Heart left ventricle (tissue), 16 donors: ENCODE measurements around the gene CDA. TPM values are rescaled to one million over a fixed set of nuclear protein-coding genes. Genes with fewer than 3 reads are reported as not detected.

Source experiments
- ATAC-seq, 4 donors: fragments of 200-7000 bp; cut with Tn5 transposase; one replicate each; pipeline ENCODE4 v1.9.1; 2020 to 2022; ENCODE audit warnings: moderate library complexity in 4 of 4, mild to moderate bottlenecking in 3 of 4, moderate number of reproducible peaks in 1 of 4
- DNase-seq, 5 donors: peaks; one replicate each; pipeline ENCODE4 v3.0.0-alpha.2; 2020
- H3K27ac ChIP-seq, 12 donors: fragments of 200-600 bp; sonication (generic) in 4 of 12; one replicate each; pipeline versions ENCODE4 v1.5.0 to v1.8.0; 2016 to 2022; ENCODE audit warnings: mild to moderate bottlenecking in 2 of 12
- H3K27me3 ChIP-seq, 9 donors: fragments of 200-600 bp; sonication (generic) in 2 of 9; one replicate each; pipeline versions ENCODE4 v1.5.1 to v1.8.0; 2016 to 2022; ENCODE audit warnings: mild to moderate bottlenecking in 3 of 9
- H3K36me3 ChIP-seq, 9 donors: fragments of 200-600 bp; sonication (generic) in 2 of 9; one replicate each; pipeline versions ENCODE4 v1.5.0 to v1.8.0; 2018 to 2022; ENCODE audit warnings: mild to moderate bottlenecking in 2 of 9
- H3K4me1 ChIP-seq, 12 donors: fragments of 200-600 bp; sonication (generic) in 4 of 12; one replicate each; pipeline versions ENCODE4 v1.5.0 to v1.8.0; 2016 to 2022; ENCODE audit warnings: mild to moderate bottlenecking in 3 of 12
- H3K4me3 ChIP-seq, 12 donors: fragments of 200-600 bp; sonication (generic) in 4 of 12; one replicate each; pipeline versions ENCODE4 v1.5.0 to v1.8.0; 2017 to 2022; ENCODE audit warnings: mild to moderate bottlenecking in 9 of 12, moderate library complexity in 4 of 12
- H3K9me3 ChIP-seq, 12 donors: fragments of 200-600 bp; sonication (generic) in 4 of 12; one replicate each; pipeline versions ENCODE4 v1.5.0 to v1.8.0; 2016 to 2022; ENCODE audit warnings: mild to moderate bottlenecking in 1 of 12
- POLR2A ChIP-seq, 2 donors: fragments of 450-650 bp; IDR thresholded peaks; one replicate each; pipeline ENCODE4 v1.6.1; 2017; ENCODE audit warnings: antibody characterized with exemption in 2 of 2, mild to moderate bottlenecking in 2 of 2, moderate library complexity in 2 of 2
- WGBS, 4 donors: extraction: QIAGEN DNeasy Blood & Tissue Kit in 2 of 4; methylation state at CpG; one replicate each; pipeline versions ENCODE4 v1.1.5 to v1.1.7; 2013 to 2018; 5-methylcytosine and 5-hydroxymethylcytosine counted together
- intact Hi-C, 10 donors: fragments of 100-400 bp; cut with DNase I; formaldehyde crosslinking; loops; one replicate each; pipeline versions ENCODE4 v1.11.1 to v1.14.2; 2022
- polyA plus RNA-seq, 2 donors: library from polyadenylated mRNA; stranded (reverse); fragments of 200-250 nt; gene quantifications; one replicate each; pipeline ENCODE4 v1.2.3, GENCODE V29; 2013
- total RNA-seq, 9 donors: library from RNA; depleted of rRNA in 2 of 9; stranded (reverse); fragments of >200 nt in 2 of 9; fragmentation: NEBNext Ultra II Directional in 3 of 9; extraction: Animal tissue kit (Norgen Biotek cat#: 25700) in 3 of 9; gene quantifications; one replicate each; pipeline versions ENCODE4 v1.1.0 to v1.2.4, GENCODE V29; 2016 to 2023
- TF ChIP-seq, protein P1 (sequence below), 12 donors: fragments of 200-600 bp; sonication (generic) in 4 of 12; IDR thresholded peaks; one replicate each; pipeline versions ENCODE4 v1.5.0 to v1.8.0; 2018 to 2022; ENCODE audit warnings: antibody characterized with exemption in 12 of 12, mild to moderate bottlenecking in 5 of 12
- donor health status: ischemic (EF 13 %, LVEDD 7.1; RV severe dilation, severe dysfunction).
- donor health status: healthy with polysubstance abuse.
- donor health status: DM: no; HTN: yes; CAD: no.
- donor health status: DM: no; HTN: no; CAD: no.
- donor health status: ischemic (EF 25% LVEDD 6.9; RV normal size, moderate dysfunction).
- donor health status: ischemic (EF 25% LVEDD 5.7; RV mildly dilated, moderate dysfunction).
- donor health status: healthy.
- donor health status: DM: yes; HTN: yes; CAD: no.
- donor health status: ischemic (EF 35%, LVEDD 5.7; RV mildly dilated, moderate dysfunction).
- donor health status: nonischemic (EF 11% LVEDD 7.7; RV severe dilation, severe dysfunction).
- donor health status: DM: yes; HTN: yes; CAD: no.
- donor health status: PGD.
- donor health status: ischemic (EF 29% LVEDD 5.4; RV normal size, mild dysfunction).
- donor health status: nonischemic (EF 23%, LVEDD 6.1; RV moderate dilation, normal function).

The CDA gene
- total and polyA plus RNA-seq, 11 donors = 0.63 to 7.6 (median 2.9) TPM

DNA sequence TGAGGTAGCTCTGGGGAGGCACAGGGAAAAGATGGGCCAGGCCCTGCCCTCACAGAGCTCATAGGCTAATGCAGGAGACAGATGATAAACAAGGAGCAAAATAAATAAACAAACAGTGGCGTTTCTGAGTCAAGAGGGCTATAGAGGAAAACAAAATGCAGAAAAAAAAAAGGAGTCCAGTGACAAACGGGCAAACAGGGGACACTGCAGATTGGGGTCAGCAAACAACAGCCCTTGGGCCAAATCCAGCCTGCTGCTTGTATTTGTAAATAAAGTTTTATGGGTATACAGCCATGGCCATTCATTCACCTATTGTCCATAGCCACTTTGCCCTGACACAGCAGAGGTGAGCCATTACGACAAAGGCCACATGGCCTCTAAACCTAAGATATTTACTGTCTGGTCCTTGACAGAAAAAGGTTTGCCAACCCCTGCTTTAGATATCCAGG lies 25.3 kb downstream of the CDA start:
- H3K4me3 ChIP-seq = no peak overlapping the region
- TF ChIP-seq, protein P1, sequence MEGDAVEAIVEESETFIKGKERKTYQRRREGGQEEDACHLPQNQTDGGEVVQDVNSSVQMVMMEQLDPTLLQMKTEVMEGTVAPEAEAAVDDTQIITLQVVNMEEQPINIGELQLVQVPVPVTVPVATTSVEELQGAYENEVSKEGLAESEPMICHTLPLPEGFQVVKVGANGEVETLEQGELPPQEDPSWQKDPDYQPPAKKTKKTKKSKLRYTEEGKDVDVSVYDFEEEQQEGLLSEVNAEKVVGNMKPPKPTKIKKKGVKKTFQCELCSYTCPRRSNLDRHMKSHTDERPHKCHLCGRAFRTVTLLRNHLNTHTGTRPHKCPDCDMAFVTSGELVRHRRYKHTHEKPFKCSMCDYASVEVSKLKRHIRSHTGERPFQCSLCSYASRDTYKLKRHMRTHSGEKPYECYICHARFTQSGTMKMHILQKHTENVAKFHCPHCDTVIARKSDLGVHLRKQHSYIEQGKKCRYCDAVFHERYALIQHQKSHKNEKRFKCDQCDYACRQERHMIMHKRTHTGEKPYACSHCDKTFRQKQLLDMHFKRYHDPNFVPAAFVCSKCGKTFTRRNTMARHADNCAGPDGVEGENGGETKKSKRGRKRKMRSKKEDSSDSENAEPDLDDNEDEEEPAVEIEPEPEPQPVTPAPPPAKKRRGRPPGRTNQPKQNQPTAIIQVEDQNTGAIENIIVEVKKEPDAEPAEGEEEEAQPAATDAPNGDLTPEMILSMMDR (IDR thresholded peaks at IDR 0.05) = no peak
- no peak for TF ChIP-seq POLR2A (IDR thresholded peaks at IDR 0.05)
- 71 to 77% (median 75%) methylated on average over 3 of the region's 3 CpGs for WGBS, 4 donors
- no peaks in the 10 kb centered on the region for H3K9me3 ChIP-seq
- H3K36me3 ChIP-seq = no peaks in the 10 kb centered on the region
- H3K27me3 ChIP-seq = no peaks in the 10 kb centered on the region
- ATAC-seq = no peak
- H3K27ac ChIP-seq = peak overlapping the region; percentile 16 to 87 (median 74)
- intact Hi-C loops = no loop called here
- DNase-seq = no peak
- peaks cover 0 to 35% (median 13%) of the 10 kb centered on the region in 12 donors for H3K4me1 ChIP-seq

DNA sequence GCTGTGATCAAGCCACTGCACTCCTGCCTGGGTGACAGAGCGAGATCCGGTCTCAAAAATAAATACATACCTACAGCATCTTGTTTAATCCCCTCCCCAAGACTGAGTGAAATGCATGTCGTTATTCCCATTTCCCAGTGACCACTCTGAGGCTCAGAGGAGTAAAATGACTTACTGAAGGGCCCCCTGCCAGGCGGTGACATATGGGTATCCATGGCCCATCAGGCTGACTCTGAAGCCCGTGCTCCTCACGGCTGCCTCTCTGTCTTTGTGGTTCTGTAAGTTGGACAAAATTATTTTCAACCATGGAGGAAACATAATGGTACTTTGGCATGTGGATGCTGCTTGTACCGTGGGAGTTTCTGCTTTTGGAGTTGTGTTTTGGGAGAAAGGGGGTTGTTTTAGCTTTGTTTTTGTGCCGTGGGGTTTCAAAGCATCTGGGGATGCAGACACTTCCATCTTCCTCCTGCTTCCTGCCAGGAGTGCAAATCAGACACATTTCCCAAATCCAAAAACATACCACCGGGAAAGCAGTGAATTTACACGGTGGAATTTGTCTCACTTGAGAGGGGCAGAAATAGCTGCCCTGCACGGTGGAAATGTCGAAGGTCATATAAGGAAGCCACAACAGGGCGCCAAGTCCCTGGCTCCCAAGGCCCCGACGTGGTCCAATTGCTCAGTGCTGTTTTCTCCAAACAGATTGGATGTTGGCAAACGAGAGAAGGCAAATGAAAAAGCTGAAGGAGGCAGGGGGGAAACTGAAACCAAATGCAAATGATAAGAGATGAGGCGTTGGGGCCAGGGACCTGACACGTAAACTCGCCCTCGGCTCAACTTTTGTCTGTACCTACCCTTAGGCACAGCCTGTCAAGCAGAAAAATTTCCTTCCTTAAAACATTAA lies 27.3 kb downstream of the CDA start:
- TF ChIP-seq POLR2A (IDR thresholded peaks at IDR 0.05) = no peak
- TF ChIP-seq, protein P1 (IDR thresholded peaks at IDR 0.05) = no peak
- peak overlapping the region in 10 of 12 donors; percentile 6 to 67 (median 52) for H3K27ac ChIP-seq
- H3K4me3 ChIP-seq = peak overlapping the region in 2 of 12 donors; percentile 8 to 19
- no peaks in the 10 kb centered on the region for H3K36me3 ChIP-seq
- peak in 2 of 5 donors; percentile 45 to 56 for DNase-seq
- intact Hi-C loops = no loop called here
- 35 to 51% (median 42%) methylated on average over 20 of the region's 20 CpGs for WGBS, 4 donors
- no peaks in the 10 kb centered on the region for H3K9me3 ChIP-seq
- H3K27me3 ChIP-seq = no peaks in the 10 kb centered on the region
- peak in 2 of 4 donors; percentile 63 to 66 for ATAC-seq
- peaks cover 0 to 35% (median 13%) of the 10 kb centered on the region in 12 donors for H3K4me1 ChIP-seq

DNA sequence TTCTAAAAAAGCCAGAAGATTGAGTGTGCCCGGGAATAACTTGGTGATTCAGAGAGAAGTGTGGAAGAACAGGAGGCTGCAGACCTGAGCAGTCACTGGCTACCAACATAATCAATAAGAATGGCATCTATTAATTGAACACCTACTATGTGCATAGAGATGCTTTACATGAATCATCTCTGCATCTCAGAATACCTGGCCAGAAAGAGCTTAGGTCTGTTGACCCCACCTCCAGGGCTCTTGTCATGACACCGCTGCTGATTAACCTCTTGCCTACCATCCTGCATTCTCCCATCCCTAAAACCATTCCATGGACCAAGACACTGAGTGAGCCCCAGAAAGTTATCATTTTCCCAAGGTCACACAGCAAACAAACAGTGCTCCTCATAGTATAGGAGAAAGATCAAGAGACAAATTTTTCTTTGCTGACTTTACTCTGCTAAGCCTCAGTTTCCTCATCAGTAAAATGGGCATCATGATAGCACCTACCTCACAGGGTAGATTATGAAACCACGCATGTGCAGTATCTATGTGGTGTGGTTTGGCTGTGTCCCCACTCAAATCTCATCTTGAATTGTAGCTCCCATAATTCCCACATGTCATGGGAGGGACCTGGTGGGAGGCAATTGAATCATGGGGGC lies 28.1 kb downstream of the CDA start:
- no peaks in the 10 kb centered on the region for H3K9me3 ChIP-seq
- DNase-seq (no peak), ATAC-seq (no peak)
- intact Hi-C loops = no loop called here
- TF ChIP-seq, protein P1 (IDR thresholded peaks at IDR 0.05) = no peak
- TF ChIP-seq POLR2A (IDR thresholded peaks at IDR 0.05) = no peak
- no peaks in the 10 kb centered on the region for H3K27me3 ChIP-seq
- H3K36me3 ChIP-seq = no peaks in the 10 kb centered on the region
- H3K4me3 ChIP-seq = peak overlapping the region in 1 of 12 donors; percentile 19
- WGBS, 4 donors = 76 to 84% (median 81%) methylated on average over 3 of the region's 3 CpGs
- peak overlapping the region in 9 of 12 donors; percentile 7 to 67 (median 54) for H3K27ac ChIP-seq
- H3K4me1 ChIP-seq = peaks cover 0 to 35% (median 13%) of the 10 kb centered on the region in 12 donors

DNA sequence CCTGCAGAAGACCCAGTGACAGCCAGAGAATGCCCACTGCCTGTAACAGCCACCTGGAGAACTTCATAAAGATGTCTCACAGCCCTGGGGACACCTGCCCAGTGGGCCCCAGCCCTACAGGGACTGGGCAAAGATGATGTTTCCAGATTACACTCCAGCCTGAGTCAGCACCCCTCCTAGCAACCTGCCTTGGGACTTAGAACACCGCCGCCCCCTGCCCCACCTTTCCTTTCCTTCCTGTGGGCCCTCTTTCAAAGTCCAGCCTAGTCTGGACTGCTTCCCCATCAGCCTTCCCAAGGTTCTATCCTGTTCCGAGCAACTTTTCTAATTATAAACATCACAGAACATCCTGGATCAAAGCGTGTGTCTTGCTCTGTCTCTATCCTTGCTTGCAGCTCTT lies 29.7 kb downstream of the CDA start:
- H3K27ac ChIP-seq = peak overlapping the region in 9 of 12 donors; percentile 5 to 68 (median 38)
- H3K4me3 ChIP-seq = no peak overlapping the region
- H3K9me3 ChIP-seq = no peaks in the 10 kb centered on the region
- DNase-seq (peak in 4 of 5 donors; percentile 27 to 50 (median 38)), ATAC-seq (peak; percentile 33 to 88 (median 59))
- peaks cover 0 to 29% (median 12%) of the 10 kb centered on the region in 12 donors for H3K4me1 ChIP-seq
- intact Hi-C loops = no loop called here
- WGBS, 4 donors = 42 to 59% (median 56%) methylated on average over 4 of the region's 4 CpGs
- H3K36me3 ChIP-seq = no peaks in the 10 kb centered on the region
- TF ChIP-seq POLR2A (IDR thresholded peaks at IDR 0.05) = no peak
- TF ChIP-seq, protein P1 (IDR thresholded peaks at IDR 0.05) = no peak
- no peaks in the 10 kb centered on the region for H3K27me3 ChIP-seq
